Measurements from ENCODE around the gene MYO1D.

Gene MYO1D

DNA sequence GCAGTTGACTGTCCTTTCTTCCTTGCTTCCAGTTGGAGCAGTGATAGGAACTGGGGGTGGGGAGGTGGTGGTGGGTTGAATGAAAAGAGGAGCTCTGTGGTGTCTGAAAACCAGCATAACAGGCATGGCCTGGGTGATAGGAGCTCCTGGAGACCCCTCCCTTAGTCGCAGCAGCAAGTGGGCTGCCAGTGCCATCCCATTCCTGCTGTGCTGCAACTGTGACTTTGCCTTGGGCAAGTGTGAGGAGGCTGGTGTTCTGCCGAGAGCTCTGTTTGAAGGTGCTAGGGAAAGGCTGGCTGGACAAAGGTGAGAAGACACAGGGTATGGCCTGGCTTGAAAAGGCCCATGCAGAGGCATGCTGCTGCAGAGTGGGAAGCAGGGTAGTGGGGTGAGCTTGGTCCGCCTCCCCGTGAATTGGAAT, 392.9 kb downstream of the MYO1D start:
- TF ChIP-seq, protein P1, sequence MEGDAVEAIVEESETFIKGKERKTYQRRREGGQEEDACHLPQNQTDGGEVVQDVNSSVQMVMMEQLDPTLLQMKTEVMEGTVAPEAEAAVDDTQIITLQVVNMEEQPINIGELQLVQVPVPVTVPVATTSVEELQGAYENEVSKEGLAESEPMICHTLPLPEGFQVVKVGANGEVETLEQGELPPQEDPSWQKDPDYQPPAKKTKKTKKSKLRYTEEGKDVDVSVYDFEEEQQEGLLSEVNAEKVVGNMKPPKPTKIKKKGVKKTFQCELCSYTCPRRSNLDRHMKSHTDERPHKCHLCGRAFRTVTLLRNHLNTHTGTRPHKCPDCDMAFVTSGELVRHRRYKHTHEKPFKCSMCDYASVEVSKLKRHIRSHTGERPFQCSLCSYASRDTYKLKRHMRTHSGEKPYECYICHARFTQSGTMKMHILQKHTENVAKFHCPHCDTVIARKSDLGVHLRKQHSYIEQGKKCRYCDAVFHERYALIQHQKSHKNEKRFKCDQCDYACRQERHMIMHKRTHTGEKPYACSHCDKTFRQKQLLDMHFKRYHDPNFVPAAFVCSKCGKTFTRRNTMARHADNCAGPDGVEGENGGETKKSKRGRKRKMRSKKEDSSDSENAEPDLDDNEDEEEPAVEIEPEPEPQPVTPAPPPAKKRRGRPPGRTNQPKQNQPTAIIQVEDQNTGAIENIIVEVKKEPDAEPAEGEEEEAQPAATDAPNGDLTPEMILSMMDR (conservative IDR thresholded peaks at IDR 0.05; ENCODE audit: low read depth, low read length), result no peak
- H3K4me3 ChIP-seq (ENCODE audit: low read length), result no peak overlapping the region
- no peak for DNase-seq (ENCODE audit: low read depth)

DNA sequence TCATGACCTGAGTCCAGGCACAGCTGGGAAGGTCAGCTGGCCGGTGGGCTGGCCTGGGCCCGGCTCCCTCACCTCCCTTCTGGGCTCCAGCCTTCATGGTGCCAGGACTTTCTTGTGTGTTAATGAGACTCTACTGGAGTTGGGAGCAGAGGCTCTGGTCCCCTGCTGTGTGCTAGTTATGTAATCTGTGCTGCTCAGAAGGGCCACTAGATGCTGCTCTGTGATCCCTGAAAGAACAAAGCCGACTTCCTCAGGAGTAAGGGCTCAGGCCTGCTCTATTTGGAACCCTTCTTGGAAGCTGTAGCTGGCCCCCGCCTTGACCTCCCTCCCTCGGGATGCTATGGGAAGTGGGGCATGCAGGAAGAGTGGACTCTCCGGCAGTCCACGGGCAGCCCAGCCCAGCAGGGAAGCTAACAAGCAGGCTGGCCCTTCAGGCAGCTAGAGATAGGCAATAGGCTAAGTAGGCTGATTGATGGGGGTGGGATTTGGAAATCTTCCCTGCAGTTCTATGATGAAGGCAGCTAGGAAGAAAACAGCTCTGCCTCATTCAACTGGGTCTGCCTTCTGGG, 393.4 kb downstream of the MYO1D start:
- TF ChIP-seq, protein P1 (conservative IDR thresholded peaks at IDR 0.05; ENCODE audit: low read depth, low read length), result peak; percentile 86
- no peak for DNase-seq (ENCODE audit: low read depth)
- H3K4me3 ChIP-seq (ENCODE audit: low read length), result no peak overlapping the region

DNA sequence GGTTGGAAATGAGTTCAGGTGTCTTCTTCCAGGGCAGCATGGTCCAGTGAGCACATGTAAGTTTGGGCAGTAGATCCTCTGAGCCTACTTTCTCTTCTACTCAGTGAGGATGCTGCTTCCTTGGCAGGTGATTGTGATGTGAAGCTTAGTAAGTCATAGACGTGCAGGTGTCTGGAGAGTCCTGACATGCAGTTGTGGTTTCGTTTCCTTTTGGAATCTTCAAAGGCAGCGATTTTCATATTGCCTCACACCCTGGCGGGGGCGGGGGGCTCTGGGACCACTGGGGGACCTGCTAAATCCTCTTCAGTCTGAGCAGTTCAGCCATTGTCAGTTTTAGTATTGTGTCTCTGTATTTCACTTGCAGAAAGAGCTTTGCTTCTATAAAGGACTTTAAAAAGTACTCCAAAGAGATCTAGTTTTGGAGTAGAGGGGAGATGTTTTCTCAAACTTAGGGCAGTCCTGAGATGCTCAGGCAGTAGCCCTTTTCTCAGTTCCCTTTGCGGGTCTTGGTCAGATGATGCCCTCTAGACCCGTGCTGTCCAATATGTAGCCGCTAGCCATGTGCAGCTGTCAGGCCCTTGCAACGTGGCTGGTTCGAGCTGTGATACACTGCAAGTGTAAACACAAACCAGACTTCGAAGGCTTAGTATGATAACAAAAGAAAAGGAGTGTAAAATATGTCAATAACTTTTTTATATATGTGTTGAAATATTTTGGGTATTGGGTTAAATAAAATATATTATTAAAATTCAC, 394.2 kb downstream of the MYO1D start:
- no peak overlapping the region for H3K4me3 ChIP-seq (ENCODE audit: low read length)
- TF ChIP-seq, protein P1 (conservative IDR thresholded peaks at IDR 0.05; ENCODE audit: low read depth, low read length), result no peak
- no peak for DNase-seq (ENCODE audit: low read depth)

DNA sequence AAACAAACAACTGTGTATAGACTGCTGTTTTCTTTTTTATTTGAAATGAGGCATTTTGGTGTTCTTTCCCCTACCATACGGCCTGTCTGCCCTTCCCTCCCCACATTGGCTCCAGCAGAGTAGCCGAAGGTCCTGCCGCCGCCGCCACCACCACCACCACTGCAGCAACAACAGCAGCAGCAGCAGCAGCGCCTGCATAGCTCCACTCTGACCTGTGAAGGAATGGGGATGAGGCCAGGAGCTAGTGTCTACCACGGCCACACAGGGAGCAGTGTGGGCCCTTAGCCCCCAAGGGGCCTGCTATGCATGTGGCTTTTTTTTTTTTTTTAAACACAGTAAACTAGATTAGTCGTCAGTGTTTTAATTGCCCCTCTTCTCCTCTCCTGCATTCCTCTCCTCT, 395.7 kb downstream of the MYO1D start:
- TF ChIP-seq, protein P1 (conservative IDR thresholded peaks at IDR 0.05; ENCODE audit: low read depth, low read length), result no peak

DNA sequence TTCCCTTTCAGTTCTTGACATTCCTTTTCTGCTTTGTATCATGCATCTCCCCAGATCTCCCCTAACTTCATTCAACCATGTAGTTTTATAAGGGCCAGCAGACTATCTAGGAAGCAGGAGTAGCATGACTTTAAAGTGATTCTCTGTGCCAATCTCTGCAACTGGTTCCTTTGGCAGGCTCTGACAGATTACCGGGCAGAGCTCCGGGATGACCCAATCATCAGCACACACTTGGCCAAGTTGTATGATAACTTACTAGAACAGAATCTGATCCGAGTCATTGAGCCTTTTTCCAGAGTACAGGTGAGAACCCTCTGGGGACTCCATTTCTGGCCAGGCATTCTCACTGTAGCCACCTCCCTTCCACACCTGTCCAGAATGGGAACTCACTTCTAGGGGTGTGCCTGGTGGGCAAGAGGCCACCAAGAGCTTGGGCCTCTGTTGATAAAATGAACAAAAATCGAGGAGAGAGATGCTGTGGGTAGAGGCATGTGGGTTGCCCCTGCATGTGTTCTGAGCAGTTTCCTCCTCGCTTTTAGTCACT, 397.8 kb downstream of the MYO1D start:
- DNase-seq (ENCODE audit: low read depth), result no peak
- no peak overlapping the region for H3K4me3 ChIP-seq (ENCODE audit: low read length)
- TF ChIP-seq, protein P1 (conservative IDR thresholded peaks at IDR 0.05; ENCODE audit: low read depth, low read length), result no peak

More for the DNA sequence above, 395.7 kb downstream of the MYO1D start:
- DNase-seq (ENCODE audit: low read depth), result no peak
- no peak overlapping the region for H3K4me3 ChIP-seq (ENCODE audit: low read length)

DNA sequence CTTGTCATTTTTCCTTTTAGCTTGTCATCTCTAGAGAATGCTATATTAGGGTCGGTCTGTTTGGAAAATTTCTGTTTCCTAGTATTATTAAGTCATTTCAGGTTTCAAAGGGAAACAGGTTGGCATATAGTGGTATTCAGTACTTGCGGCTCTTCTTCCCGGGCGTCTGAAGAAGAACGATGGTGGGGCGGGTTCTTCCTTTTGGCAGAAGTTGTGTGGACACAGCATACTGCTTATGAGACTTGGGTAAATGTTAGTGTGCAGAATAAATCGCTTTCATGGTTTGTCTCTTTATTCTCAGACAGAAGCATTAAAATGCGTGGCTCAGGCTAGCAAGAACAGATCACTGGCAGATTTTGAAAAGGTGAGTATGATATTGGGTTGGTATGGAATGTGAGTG, 399.7 kb downstream of the MYO1D start:
- TF ChIP-seq, protein P1 (conservative IDR thresholded peaks at IDR 0.05; ENCODE audit: low read depth, low read length), result no peak
- H3K4me3 ChIP-seq (ENCODE audit: low read length), result no peak overlapping the region
- no peak for DNase-seq (ENCODE audit: low read depth)

DNA sequence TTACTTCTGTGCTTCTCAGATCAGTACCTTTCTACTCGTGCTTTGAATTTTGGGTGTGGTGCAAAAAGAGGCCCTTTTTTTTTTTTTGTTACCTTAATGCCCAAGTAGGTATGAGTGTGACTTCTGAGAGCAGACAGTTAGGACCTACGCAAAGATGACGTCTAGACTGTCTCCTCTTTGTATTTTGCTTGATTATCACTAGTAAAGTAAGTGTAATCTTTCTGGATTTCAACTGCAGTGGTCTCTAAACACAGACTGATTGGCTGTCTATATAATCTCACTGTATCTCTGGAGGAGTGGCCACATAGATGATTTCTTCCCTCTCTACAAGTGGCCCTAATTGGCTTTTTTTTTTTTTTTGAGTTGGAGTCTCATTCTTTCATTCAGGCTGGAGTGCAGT, 401.7 kb downstream of the MYO1D start:
- no peak for DNase-seq (ENCODE audit: low read depth)
- TF ChIP-seq, protein P1 (conservative IDR thresholded peaks at IDR 0.05; ENCODE audit: low read depth, low read length), result no peak
- no peak overlapping the region for H3K4me3 ChIP-seq (ENCODE audit: low read length)
